Transverse colon (tissue), 4 donors: ENCODE results near the gene BMAL1. TPM values are rescaled to one million over a fixed set of nuclear protein-coding genes. Genes with fewer than 3 reads are reported as not detected.

Experiments
- DNase-seq: peaks from one replicate; pipeline ENCODE4 v3.0.0-alpha.2; 2019
- H3K27ac ChIP-seq, 4 donors: fragments of 200-600 bp; sonication (generic); 2 replicates each; pipeline ENCODE4 v1.5.1; 2016 to 2018; ENCODE audit warnings: inconsistent platforms in 4 of 4
- H3K27me3 ChIP-seq: fragments of 200-600 bp; sonication (generic); 2 replicates; pipeline ENCODE4 v1.5.1; 2017; ENCODE audit warnings: inconsistent platforms
- H3K36me3 ChIP-seq, 4 donors: fragments of 200-600 bp; sonication (generic); 2 replicates each; pipeline ENCODE4 v1.5.1; 2017 to 2019; ENCODE audit warnings: inconsistent platforms in 4 of 4
- H3K4me1 ChIP-seq, 4 donors: fragments of 200-600 bp; sonication (generic); 2 replicates each; pipeline ENCODE4 v1.5.1; 2017 to 2020; ENCODE audit warnings: inconsistent platforms in 4 of 4
- H3K4me3 ChIP-seq, 4 donors: fragments of 200-600 bp; sonication (generic); 1 replicate in 1 of 4; 2 replicates in 3 of 4; pipeline versions ENCODE4 v1.5.1 to v1.6.1; 2017 to 2019; ENCODE audit warnings: inconsistent platforms in 4 of 4
- H3K9me3 ChIP-seq, 2 donors: fragments of 200-600 bp; sonication (generic); 2 replicates each; pipeline ENCODE4 v1.5.1; 2017 to 2019; ENCODE audit warnings: inconsistent platforms in 2 of 2
- EP300 ChIP-seq: sonication (generic); formaldehyde crosslinking; IDR thresholded peaks from one replicate; pipeline ENCODE4 v1.6.1; 2017; ENCODE audit warnings: antibody characterized with exemption, low read depth
- POLR2A ChIP-seq: fragments of 450-650 bp; IDR thresholded peaks from one replicate; pipeline ENCODE4 v1.6.1; 2016; ENCODE audit warnings: antibody characterized with exemption, mild to moderate bottlenecking, moderate library complexity
- POLR2AphosphoS5 ChIP-seq, 3 donors: sonication (generic); formaldehyde crosslinking; IDR thresholded peaks; one replicate each; pipeline ENCODE4 v1.6.1; 2016; ENCODE audit warnings: antibody characterized with exemption in 3 of 3
- WGBS, 2 donors: methylation state at CpG; one replicate each; pipeline ENCODE4 v1.1.5; 2018; ENCODE audit warnings: low coverage in 1 of 2; 5-methylcytosine and 5-hydroxymethylcytosine counted together
- in situ Hi-C, 4 donors: fragments of 200-750 bp; cut with MboI; loops; one replicate each; pipeline versions ENCODE4 v1.15.0 to v1.15.1; 2017; ENCODE audit warnings: low sequenced_read_pairs in 3 of 4, low pct_ligation_motif_present in 1 of 4, low pct_unique_long_range_greater_than_20kb in 1 of 4
- intact Hi-C: fragments of 100-400 bp; cut with DNase I; formaldehyde crosslinking; loops from one replicate; pipeline ENCODE4 v1.15.1; 2023; ENCODE audit warnings: low total_unique reads
- total RNA-seq, 4 donors: library from RNA; depleted of rRNA; stranded (reverse); fragments of >200 nt; gene quantifications; one replicate each; pipeline ENCODE4 v1.1.0, GENCODE V29; 2016
- TF ChIP-seq, protein P1 (sequence below), 5 experiments: fragments of 200-600 bp in 3 of 5; fragments of 450-650 bp in 2 of 5; sonication (generic) in 3 of 5; IDR thresholded peaks; 1 replicate in 2 of 5; 2 replicates in 3 of 5; pipeline ENCODE4 v1.5.1; 2016 to 2017; ENCODE audit warnings: antibody characterized with exemption in 5 of 5, inconsistent platforms in 3 of 5, mild to moderate bottlenecking in 2 of 5, moderate library complexity in 1 of 5

BMAL1 gene
- total RNA-seq, 4 donors from 2014 or later, result 20.7 to 48.6 (median 30.8) TPM

DNA sequence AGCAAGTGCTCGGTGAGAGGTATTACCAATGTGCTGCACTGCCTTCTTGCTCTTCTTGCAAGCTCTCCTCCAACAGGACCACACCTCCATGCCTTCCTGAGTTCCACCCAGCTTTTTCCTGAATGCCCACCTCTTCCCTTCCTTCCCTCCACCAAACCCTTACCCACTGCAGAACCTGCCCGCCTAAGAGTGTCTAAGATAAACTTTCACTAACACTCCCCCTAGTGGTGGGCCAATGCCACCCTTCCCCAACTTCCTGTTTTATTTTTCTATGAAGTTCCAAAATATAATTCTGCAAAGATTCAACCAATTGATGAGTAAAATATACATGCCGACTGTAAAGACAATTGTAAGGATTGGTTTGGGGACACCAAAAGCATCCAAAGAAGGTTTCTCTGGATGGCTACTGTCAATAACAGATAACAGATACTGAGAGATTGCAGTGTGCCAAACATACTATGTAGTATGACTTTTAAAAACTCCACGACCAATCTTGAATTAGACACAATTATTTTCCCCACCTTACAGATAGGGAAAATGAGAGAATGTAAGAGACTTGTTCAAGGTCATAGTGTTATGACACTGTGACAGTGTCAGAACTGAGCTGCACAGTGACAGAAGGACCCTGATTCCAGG lies 38.6 kb upstream of the BMAL1 start:
- WGBS, 2 donors, result 51 to 53% methylated on average over 4 of the region's 4 CpGs
- in situ Hi-C loops, result loop anchor here in 1 of 4 donors (25.0 kb wide), 1 partner anchor 98 kb away; no protein-coding TSS in a partner anchor
- DNase-seq, result peak; percentile 46

DNA sequence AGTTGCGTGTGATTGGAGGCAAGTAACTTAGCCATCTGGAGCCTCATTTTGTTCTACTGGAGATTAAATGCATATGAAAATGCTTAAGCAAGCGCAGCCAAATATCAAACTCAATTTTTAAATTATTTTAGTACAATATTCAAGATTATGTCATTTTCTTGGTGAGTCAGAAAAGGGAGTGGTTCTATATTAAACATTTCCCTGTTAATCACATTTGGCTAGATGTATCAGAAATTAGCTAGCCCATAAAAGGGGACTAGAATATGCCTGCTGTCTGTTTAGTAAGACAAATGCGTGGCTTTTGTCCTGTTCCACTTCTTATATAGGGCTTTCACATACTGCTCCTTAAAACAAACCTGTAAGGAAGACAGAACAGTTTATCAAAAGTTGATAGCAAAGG lies 35.0 kb upstream of the BMAL1 start:
- in situ Hi-C loops (loop anchor here in 1 of 4 donors (25.0 kb wide), 1 partner anchor 95 kb away; no protein-coding TSS in a partner anchor), intact Hi-C loops (no loop called here)
- H3K27me3 ChIP-seq, result no peaks in the 10 kb centered on the region

More for the DNA sequence above, 38.6 kb upstream of the BMAL1 start:
- H3K4me3 ChIP-seq, result no peak overlapping the region
- intact Hi-C loops, result no loop called here
- H3K9me3 ChIP-seq, result no peaks in the 10 kb centered on the region
- no peaks in the 10 kb centered on the region for H3K27me3 ChIP-seq
- H3K27ac ChIP-seq, result no peak overlapping the region
- no peaks in the 10 kb centered on the region for H3K4me1 ChIP-seq
- no peaks in the 10 kb centered on the region for H3K36me3 ChIP-seq
- TF ChIP-seq EP300 (no peak), POLR2A (no peak), POLR2AphosphoS5 (IDR thresholded peaks at IDR 0.05) (no peak)
- TF ChIP-seq, protein P1, sequence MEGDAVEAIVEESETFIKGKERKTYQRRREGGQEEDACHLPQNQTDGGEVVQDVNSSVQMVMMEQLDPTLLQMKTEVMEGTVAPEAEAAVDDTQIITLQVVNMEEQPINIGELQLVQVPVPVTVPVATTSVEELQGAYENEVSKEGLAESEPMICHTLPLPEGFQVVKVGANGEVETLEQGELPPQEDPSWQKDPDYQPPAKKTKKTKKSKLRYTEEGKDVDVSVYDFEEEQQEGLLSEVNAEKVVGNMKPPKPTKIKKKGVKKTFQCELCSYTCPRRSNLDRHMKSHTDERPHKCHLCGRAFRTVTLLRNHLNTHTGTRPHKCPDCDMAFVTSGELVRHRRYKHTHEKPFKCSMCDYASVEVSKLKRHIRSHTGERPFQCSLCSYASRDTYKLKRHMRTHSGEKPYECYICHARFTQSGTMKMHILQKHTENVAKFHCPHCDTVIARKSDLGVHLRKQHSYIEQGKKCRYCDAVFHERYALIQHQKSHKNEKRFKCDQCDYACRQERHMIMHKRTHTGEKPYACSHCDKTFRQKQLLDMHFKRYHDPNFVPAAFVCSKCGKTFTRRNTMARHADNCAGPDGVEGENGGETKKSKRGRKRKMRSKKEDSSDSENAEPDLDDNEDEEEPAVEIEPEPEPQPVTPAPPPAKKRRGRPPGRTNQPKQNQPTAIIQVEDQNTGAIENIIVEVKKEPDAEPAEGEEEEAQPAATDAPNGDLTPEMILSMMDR (IDR thresholded peaks at IDR 0.05), result peak; percentile 66 to 86 (median 85)

DNA sequence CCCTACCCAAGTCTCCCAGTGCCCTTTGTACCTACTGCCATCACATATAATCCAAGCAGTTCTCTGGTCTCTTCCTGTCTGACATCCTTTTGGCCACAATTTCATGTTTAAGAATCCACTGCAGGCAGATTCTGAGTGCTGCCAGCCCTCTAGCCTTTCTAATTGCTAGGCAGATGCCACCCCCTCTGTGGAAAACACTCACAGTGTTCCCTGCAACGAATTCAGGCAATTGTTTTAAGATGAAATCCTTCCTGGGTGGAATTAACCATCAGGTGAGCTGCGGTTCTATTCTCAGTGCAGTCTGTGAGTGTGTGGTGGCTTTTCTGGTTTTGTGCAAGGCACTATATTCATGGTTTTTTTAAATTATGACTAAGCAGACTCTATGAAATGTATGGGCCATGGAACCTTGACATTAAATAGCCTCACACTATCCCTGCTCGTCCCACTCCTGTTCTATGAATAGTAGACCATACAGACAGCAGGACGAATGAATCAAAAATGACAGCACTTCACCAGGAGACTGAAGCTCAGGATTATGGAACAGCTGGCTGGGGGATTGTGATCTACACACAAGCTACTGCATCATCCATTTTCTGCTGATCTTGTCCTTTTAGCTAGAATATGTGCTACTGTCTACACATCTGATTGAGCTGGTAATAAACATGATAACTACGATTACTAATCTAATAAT lies 29.8 kb upstream of the BMAL1 start:
- in situ Hi-C loops, result loop anchor here in 1 of 4 donors (25.0 kb wide), 1 partner anchor 90 kb away; no protein-coding TSS in a partner anchor
- intact Hi-C loops, result no loop called here
- Histone ChIP-seq H3K4me1 (no peaks in the 10 kb centered on the region), H3K4me3 (no peak overlapping the region), H3K27ac (no peak overlapping the region), H3K36me3 (no peaks in the 10 kb centered on the region), H3K9me3 (no peaks in the 10 kb centered on the region), H3K27me3 (no peaks in the 10 kb centered on the region)
- no peak for DNase-seq
- WGBS, 2 donors, result 72 to 87% methylated on average over 3 to 5 of the region's 5 CpGs
- TF ChIP-seq, protein P1 (IDR thresholded peaks at IDR 0.05), result no peak

More for the DNA sequence above, 35.0 kb upstream of the BMAL1 start:
- Histone ChIP-seq H3K27ac (no peak overlapping the region), H3K4me1 (no peaks in the 10 kb centered on the region), H3K36me3 (no peaks in the 10 kb centered on the region), H3K4me3 (no peak overlapping the region), H3K9me3 (no peaks in the 10 kb centered on the region)
- TF ChIP-seq EP300, result no peak
- no peak for TF ChIP-seq POLR2A
- TF ChIP-seq POLR2AphosphoS5 (IDR thresholded peaks at IDR 0.05), result no peak
- TF ChIP-seq, protein P1 (IDR thresholded peaks at IDR 0.05), result no peak
- 86 to 93% methylated on average over 3 of the region's 3 CpGs for WGBS, 2 donors
- DNase-seq, result no peak

DNA sequence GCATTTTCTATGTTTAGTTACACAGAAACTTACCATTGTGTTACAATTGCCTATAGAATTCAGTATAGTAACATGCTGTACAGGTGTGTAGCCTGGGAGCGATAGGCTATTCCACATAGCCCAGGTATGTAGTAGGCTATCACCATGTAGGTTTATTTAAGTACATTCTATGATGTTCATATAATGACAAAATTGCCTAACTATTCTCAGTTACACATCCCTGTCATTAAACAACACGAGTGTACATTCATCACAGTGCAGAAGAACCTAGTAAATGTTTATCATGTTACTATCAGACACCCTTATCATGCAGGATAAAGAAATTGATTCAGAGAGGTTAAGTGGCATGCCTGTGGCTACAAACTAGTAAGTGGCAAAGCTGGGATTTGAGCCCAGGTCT lies 28.4 kb upstream of the BMAL1 start:
- in situ Hi-C loops, result loop anchor here in 1 of 4 donors (25.0 kb wide), 1 partner anchor 88 kb away; no protein-coding TSS in a partner anchor
- 68 to 78% methylated on average over 2 of the region's 2 CpGs for WGBS, 2 donors
- Histone ChIP-seq H3K27me3 (no peaks in the 10 kb centered on the region), H3K9me3 (no peaks in the 10 kb centered on the region), H3K36me3 (no peaks in the 10 kb centered on the region), H3K27ac (no peak overlapping the region), H3K4me3 (no peak overlapping the region), H3K4me1 (no peaks in the 10 kb centered on the region)
- intact Hi-C loops, result no loop called here
- no peak for DNase-seq
- TF ChIP-seq POLR2A, result no peak
- no peak for TF ChIP-seq POLR2AphosphoS5 (IDR thresholded peaks at IDR 0.05)
- TF ChIP-seq EP300, result no peak
- TF ChIP-seq, protein P1 (IDR thresholded peaks at IDR 0.05), result no peak
